ENCODE results near the gene ANGPTL7. TPM values are rescaled to one million over a fixed set of nuclear protein-coding genes. Genes with fewer than 3 reads are reported as not detected.

ANGPTL7 gene
- total RNA-seq, 1 experiment from 2014 or later: not detected

- Histone ChIP-seq H3K4me1 (ENCODE audit: insufficient read depth, low read length, poor library complexity, severe bottlenecking) (no peaks in the 10 kb centered on the region), H3K36me3 (ENCODE audit: insufficient read depth, low read length, poor library complexity, severe bottlenecking) (peaks cover 75% of the 10 kb centered on the region), H3K27ac (ENCODE audit: low read depth, low read length, poor library complexity, severe bottlenecking) (no peak overlapping the region), H3K9me3 (ENCODE audit: low read depth, low read length, poor library complexity, severe bottlenecking) (no peaks in the 10 kb centered on the region), H3K27me3 (replicated peaks; ENCODE audit: insufficient read depth, low read depth, low read length, poor library complexity) (no peaks in the 10 kb centered on the region), H3K4me3 (ENCODE audit: low read depth, low read length, poor library complexity, severe bottlenecking) (no peak overlapping the region)
- DNase-seq (ENCODE audit: low spot score): no peak
- POLR2A ChIA-PET (ENCODE audit: low non-redundant PET): no interaction called here
- BruUV-seq (replicated peaks): no TSS peak
- intact Hi-C loops (cut with micrococcal nuclease; ENCODE audit: unreplicated experiment): no loop called here
- TF ChIP-seq CTCF (conservative IDR thresholded peaks at IDR 0.05; ENCODE audit: low read depth, low read length): no peak
- no peak for TF ChIP-seq EZH2 (IDR thresholded peaks at IDR 0.05; ENCODE audit: borderline replicate concordance, low read depth, low read length, poor library complexity, severe bottlenecking)
- CTCF ChIA-PET: no interaction called here
Observed at GRCh38 chr1:11238311-11238710, 49.2 kb downstream of the ANGPTL7 start.

- CTCF ChIA-PET: no interaction called here
- no peak for TF ChIP-seq EZH2 (IDR thresholded peaks at IDR 0.05; ENCODE audit: borderline replicate concordance, low read depth, low read length, poor library complexity, severe bottlenecking)
- TF ChIP-seq CTCF (conservative IDR thresholded peaks at IDR 0.05; ENCODE audit: low read depth, low read length): no peak
- Histone ChIP-seq H3K9me3 (ENCODE audit: low read depth, low read length, poor library complexity, severe bottlenecking) (no peaks in the 10 kb centered on the region), H3K27ac (ENCODE audit: low read depth, low read length, poor library complexity, severe bottlenecking) (no peak overlapping the region), H3K4me3 (ENCODE audit: low read depth, low read length, poor library complexity, severe bottlenecking) (no peak overlapping the region), H3K4me1 (ENCODE audit: insufficient read depth, low read length, poor library complexity, severe bottlenecking) (no peaks in the 10 kb centered on the region), H3K27me3 (replicated peaks; ENCODE audit: insufficient read depth, low read depth, low read length, poor library complexity) (no peaks in the 10 kb centered on the region), H3K36me3 (ENCODE audit: insufficient read depth, low read length, poor library complexity, severe bottlenecking) (peaks cover 46% of the 10 kb centered on the region)
- no peak for DNase-seq (ENCODE audit: low spot score)
- POLR2A ChIA-PET (ENCODE audit: low non-redundant PET): no interaction called here
- BruUV-seq (replicated peaks): no TSS peak
- intact Hi-C loops (cut with micrococcal nuclease; ENCODE audit: unreplicated experiment): no loop called here
Observed at GRCh38 chr1:11245248-11245647, 56.1 kb downstream of the ANGPTL7 start.

Other genes starting within 250 kb of the ANGPTL7 start
- 261 and 283 TPM in 2 replicates for gene TARDBP, start 176.7 kb upstream of the ANGPTL7 start, total RNA-seq (2021)
- 0.37 and 0.69 TPM in 2 replicates for gene MASP2, start 142.1 kb upstream of the ANGPTL7 start, total RNA-seq (2021)
- gene SRM, start 129.3 kb upstream of the ANGPTL7 start, total RNA-seq (2021): 176 and 206 TPM in 2 replicates
- 112 and 119 TPM in 2 replicates for gene EXOSC10, start 89.5 kb upstream of the ANGPTL7 start, total RNA-seq (2021)
- 63.7 and 66.3 TPM in 2 replicates for gene MTOR, start 73.2 kb downstream of the ANGPTL7 start, total RNA-seq (2021)
- gene UBIAD1, start 83.8 kb downstream of the ANGPTL7 start, total RNA-seq (2021): 19.6 and 20.5 TPM in 2 replicates

Data from A673 (cell line).